ENCODE measurements around the gene SGSM1. TPM values are rescaled to one million over a fixed set of nuclear protein-coding genes. Genes with fewer than 3 reads are reported as not detected.

The SGSM1 gene, protein sequence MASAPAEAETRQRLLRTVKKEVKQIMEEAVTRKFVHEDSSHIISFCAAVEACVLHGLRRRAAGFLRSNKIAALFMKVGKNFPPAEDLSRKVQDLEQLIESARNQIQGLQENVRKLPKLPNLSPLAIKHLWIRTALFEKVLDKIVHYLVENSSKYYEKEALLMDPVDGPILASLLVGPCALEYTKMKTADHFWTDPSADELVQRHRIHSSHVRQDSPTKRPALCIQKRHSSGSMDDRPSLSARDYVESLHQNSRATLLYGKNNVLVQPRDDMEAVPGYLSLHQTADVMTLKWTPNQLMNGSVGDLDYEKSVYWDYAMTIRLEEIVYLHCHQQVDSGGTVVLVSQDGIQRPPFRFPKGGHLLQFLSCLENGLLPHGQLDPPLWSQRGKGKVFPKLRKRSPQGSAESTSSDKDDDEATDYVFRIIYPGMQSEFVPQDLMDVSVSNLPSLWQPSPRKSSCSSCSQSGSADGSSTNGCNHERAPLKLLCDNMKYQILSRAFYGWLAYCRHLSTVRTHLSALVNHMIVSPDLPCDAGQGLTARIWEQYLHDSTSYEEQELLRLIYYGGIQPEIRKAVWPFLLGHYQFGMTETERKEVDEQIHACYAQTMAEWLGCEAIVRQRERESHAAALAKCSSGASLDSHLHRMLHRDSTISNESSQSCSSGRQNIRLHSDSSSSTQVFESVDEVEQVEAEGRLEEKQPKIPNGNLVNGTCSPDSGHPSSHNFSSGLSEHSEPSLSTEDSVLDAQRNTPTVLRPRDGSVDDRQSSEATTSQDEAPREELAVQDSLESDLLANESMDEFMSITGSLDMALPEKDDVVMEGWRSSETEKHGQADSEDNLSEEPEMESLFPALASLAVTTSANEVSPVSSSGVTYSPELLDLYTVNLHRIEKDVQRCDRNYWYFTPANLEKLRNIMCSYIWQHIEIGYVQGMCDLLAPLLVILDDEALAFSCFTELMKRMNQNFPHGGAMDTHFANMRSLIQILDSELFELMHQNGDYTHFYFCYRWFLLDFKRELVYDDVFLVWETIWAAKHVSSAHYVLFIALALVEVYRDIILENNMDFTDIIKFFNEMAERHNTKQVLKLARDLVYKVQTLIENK
- total RNA-seq = 4.1 and 9.2 TPM in 2 replicates

DNA sequence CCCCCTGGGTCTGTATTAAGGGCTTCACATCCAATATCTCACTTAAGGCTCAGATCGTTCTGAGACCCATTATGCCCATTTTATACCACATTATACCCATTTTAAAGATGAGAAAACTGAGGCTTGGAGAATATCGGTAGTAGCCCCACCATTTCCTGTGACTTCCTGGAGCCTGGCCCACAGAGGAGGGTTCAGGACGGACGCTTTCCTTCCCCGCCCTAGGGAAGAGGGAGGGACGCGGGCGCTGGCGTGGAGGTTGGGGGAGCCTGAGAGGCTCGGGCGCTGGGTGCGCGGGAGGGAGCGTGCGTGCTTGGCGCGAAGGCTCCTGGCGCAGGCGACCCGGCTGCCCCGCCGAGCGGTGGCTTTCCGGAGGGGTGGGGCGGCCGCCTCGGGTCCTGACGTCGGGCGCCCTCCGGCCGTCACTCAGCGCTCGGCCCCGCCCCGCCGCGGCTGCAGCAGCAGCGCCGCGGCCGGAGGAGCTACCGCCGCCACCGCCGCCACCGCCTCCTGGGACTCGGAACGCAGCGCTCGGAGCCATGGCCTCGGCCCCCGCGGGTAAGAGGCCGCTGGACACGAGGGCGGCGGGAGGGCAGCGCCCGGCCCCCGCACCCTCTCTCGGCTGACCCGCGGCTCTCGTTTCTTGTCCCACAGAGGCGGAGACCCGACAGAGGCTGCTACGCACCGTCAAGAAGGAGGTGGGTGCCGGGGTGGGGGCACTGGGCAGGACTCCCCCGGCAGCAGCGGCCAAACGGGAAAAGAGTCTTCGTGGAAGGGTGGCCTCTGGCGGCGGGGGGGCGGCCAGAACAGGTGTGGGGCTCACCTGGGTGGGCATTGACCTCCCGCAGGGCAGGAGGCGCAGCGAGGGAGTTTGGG is at the start of gene SGSM1:
Gene SGSM1, plus strand, starts transcription at position 422 of the 873 bp plus-strand sequence. Its CDS starts 115 bp downstream, at position 537.
- DNase-seq (ENCODE audit: low read depth in 2 of 2) = peak; percentile 43 to 63

DNA sequence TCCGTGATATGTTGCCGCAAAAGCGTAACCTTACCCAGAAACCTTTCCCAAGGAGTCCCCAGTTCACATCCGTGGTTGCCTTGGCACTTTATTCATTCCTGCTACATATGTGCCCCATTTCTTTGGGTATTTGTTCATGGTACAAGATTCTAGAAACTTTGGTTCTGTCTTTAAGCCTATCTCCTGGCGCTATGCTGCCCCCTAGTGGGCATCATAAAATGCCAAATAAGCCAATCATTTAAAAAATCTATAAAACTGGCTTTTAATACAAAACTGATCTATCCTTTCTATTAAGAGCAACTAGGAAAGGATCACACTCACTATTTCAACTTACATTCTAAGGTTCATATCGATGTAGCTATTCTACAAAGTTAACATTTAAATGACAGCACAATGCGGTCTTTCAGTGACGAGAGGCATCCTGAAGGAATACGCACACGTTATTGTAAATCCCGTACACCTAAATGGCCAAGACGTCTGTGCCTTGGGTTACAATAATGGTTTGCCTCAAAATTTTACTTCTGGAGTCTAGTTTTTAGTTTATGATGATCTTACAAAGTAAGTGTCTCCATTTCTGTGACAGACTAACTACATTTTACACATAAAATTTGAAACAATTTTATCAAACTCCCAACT is 47.7 kb upstream of the SGSM1 start:
- peak; percentile 44 to 69 for DNase-seq (ENCODE audit: low read depth in 2 of 2)

DNA sequence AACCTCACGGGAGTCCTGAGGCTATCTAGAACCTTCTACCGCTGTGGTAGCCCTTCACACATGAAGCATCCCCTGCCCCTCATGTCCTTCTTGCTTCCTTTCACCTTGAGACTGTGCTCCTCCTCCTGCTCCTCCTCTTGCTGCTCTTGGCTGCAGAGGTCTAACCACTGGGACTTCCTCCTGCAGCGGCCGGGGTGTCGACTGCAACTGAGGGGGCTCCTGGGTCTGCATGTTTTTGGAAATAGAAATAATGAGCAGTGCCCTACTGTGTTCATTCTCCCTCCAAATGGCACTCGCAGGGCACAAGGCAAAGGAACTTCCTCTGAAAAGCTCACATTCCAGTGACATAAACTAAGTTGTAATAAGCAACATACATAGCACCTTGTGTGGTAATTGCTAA is 46.2 kb upstream of the SGSM1 start:
- no peak for DNase-seq (ENCODE audit: low read depth in 2 of 2)

DNA sequence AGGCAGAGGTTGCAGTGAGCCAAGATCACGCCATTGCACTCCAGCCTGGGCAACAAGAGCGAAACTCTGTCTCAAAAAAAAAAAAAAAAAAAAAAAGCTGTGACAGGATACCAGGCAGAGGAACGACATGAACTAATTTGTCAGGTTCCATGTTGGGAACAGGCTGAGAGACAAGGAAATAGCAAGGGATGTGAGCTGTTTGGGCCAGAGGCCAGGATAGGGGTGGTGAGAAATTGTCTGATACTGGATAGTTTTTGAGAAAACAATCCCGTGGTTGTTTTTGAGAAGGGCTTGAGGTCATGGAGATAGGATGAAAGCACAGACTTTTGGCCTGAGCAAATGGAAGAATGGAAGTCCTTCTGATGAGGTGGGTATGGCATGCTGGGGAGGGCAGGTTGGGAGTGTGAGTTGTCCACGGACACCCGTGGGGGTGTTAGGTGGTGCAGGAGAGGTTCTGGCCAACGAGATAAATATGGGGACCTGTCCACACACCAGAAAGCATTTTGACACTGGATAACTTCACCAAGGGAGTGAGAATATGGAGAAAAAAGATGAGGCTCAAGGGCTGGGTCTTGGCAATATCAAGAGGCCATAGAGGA is 45.2 kb upstream of the SGSM1 start:
- DNase-seq (ENCODE audit: low read depth in 2 of 2) = peak in 1 of 2 donors; percentile 72

DNA sequence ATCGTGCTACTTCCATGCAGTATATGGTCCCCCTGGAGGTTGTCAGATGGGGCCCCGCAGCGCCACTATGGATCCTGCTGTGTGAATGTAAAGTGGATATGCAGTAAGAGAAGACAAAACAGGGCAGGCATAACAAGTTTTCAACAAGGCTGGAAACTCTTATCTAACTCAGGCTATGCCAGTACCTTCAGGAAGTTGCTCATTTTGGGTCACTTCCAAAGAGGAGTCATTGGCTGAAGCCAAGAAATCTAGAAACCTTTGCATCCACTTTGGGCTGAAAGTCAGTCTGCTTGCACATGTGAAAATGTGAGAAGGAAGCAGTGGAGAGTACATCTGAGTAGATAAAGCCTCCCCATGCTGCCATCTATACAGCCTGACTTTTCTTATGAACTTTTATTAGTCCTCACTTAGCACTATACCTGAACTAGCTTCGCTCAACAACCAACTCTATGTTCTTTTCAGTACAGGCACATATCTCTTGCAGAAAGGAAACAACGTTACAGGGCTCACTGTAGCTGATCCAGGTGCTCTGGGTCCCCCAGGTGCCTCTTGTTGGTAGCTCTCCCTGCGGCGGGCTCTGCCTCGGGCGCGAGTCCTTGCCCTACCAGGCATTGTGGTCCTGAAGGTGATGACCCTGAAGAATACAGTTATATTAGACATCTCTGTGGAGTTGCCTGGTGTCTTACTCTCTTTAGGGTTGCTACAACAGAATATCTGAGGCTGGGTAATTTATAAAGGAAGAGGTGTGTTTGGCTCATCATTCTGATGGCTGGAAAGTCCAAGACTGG is 43.9 kb upstream of the SGSM1 start:
- peak in 1 of 2 donors; percentile 66 for DNase-seq (ENCODE audit: low read depth in 2 of 2)

DNA sequence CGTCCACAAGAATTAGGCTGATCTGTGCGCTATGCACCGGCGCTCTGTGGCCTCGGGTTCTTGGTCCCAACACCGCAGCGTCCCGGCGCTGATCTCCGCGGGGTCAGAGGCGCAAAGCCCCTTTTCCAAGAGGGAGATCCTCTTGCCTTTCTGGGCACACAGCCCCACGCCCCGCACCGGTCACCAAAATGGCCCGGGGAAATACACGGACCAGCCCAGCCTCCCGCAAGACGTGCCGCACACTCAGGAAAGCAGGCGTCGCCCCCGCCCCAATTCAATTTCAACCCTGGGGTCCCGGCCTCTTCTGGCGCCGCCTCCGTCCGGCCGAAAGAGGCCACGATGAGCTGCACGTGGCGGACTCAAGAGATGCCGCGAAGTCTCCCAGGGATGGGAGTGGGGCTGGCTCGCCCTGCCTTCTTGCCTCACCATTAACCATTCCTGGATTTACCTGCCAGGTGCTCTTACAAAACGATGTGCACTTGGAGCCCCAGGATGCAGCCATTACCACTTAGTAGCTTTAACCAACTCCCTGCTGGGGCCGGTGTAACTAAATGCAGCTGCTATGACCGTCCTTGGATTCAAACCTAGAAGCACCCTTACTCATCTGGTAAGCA is 42.0 kb upstream of the SGSM1 start:
- no peak for DNase-seq (ENCODE audit: low read depth in 2 of 2)

DNA sequence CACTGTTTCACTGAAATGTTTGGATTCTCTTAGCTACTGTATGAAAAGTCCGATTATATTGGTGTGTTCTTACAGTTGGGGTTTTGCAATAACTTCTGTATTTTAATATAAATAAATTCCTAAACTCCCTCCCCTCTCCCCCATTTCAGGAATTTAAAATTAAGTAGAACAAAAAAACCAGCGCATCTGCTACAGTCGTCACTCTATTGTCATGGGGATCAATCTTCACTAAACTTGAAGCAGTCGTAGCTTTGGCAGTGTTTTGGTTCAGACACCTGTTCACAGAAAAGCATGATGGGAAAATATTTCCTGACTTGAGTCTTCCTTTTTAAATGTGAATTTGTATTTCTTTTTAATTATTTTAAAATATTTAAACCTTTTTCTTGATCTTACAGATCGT is 40.8 kb upstream of the SGSM1 start:
- DNase-seq (ENCODE audit: low read depth in 2 of 2) = no peak

DNA sequence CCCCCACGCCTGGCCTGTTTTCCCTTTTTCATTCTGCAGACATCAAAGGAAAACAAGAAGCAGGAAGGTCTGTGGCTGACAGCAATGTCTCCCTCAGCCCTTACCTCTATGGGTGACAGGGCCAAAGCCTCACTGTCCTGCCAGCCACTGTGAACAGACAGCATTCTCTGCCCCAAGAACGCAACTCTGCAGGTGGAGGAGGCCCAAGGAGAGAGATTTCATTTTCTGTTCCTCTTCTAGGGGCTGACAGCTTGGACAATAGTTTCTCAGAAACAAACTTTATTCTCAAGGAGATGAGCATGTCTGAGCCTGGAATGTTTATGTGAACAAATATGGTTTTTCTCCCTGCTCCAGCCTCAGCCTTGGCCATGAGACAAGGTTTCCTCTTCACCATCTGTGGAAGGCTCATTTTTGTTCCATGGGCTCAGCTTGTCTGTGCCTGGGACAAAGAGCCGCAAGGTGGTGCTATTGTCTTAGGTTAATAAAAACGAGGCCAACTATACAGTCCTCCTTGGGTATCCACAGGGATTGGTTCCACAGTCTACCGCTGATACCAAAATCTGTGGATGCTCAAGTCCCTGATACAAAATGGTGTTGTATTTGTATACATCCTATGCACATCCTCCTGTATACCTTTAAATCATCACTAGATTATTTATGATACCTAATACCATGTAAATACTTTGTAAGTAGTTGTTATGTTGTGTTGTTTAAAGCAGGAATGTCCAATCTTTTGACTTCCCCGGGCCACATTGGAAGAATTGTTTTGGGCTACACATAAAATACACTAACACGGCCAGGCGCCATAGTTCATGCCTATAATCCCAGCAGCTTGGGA is 37.3 kb upstream of the SGSM1 start:
- DNase-seq (ENCODE audit: low read depth in 2 of 2) = peak; percentile 54 to 64

DNA sequence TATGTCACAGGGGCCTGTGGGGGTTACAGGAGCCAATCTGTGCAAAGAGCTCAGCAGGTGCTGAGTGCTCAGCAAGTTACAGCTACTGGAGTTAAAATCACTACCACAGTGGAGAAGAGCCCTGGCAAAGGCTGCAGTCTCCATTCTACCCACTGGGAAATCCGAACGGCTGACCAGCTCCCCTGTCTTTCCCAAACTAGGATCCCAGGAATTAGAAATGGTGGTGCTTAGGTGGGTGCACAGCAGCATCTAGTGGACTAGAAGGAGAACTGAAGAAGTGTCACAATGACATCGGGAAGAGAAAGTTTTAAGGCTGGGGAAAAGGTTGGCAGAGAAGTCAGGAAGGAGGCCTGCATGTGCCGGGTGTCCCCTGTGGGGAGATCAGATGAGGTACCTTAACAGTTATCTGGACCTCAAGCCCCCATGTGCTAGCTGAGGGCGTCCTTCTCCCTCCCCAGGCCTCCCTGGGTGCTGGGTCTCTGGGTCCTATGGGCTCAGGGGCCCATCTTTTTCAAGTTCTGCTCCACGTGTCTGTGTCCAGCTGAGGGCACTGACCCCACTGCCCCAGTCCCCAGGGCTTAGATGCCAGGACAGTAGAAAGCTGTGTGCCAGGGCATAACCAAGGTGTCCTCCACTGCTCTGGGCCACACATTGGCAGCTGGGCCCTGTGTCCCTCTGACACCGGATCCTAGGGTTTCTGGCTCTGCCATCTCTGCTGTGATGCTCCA is 33.4 kb upstream of the SGSM1 start:
- peak; percentile 9 to 55 for DNase-seq (ENCODE audit: low read depth in 2 of 2)

DNA sequence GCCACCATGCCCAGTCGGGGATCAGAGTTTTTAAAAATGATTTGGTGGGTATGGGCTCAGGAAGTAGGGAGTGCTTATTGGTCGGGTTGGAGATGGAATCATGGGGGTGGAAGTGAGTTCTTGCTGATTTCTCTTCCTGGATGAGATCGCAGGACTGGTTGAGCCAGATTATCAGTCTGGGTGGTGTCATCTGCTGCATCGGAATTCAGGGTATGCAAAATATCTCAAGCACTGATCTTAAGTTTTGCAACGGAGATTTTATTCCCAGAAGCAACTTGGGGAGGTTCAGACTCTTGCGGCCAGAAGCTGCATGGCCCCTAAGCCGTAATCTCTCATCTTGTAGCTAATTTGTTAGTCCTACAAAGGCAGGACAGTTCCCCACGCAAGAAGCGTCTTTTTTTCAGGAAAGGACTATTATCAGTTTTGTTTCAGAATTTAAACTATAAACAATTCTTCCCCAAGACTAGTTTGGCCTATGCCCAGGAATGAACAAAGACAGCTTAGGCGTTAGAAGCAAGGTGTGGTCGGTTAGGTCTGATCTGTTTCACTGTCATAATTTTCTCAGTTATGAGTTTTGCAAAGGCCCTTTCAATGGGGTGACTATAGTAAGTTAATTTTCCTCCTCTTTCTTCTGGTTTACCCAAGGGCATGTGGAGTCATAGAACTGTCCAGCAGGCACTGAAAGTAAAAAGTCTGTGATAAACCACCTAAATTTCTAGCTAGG is 30.1 kb upstream of the SGSM1 start:
- DNase-seq (ENCODE audit: low read depth in 2 of 2) = no peak

DNA sequence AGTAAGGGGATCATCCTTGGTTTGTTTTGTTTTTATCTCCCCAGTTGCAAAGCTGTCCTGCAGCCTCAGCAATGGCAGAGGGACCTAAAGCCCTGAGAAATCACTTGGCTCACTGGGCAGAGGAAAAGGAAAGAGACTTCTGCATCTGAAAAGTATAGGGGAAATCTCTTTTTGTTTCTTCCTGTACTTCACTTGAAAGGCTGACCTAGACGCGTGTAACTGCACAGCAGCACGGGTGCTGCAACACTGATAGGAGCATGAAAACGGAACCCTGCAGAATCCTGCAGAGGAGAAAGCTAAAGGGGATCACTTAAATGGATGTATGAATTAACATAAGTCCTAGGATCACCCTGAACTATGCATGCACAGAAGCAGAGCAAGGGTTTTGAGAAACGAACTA is 29.5 kb upstream of the SGSM1 start:
- no peak for DNase-seq (ENCODE audit: low read depth in 2 of 2)

DNA sequence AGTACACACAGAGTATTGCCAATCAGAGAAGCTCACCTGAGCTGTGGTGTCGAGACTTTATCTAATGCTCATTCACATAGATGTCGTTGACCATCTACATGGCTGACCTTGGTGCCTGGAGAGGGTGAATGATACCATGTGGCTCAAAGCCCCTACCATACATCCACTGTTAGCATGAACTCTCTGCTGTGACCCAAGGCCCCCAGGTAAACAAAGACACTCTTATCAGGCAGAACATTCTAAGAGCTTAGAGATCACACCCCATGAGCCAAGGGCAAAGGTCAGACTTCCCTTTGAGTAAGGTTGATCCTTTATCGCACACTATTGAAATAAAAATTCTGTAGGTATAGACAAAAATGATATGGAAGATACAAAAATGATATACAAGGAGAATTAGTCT is 16.5 kb upstream of the SGSM1 start:
- DNase-seq (ENCODE audit: low read depth in 2 of 2) = no peak

DNA sequence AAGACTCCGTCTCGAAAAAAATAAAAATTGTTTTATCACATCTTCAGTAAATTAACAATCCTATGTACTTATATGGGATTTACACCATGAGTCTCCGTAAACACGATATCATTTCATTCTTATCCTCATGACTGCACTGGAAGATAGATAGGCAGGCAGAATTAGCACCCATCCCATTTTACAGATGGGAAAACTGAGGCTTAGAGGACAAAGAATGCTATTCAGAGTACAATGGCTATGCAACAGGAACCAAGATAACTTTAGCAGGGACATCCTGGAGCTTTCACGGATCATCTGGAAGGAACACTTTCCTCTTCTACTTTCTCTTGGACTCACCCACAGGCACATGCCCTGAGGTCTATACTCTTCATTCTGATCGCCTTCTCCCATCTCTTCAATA is 14.6 kb upstream of the SGSM1 start:
- DNase-seq (ENCODE audit: low read depth in 2 of 2) = no peak

DNA sequence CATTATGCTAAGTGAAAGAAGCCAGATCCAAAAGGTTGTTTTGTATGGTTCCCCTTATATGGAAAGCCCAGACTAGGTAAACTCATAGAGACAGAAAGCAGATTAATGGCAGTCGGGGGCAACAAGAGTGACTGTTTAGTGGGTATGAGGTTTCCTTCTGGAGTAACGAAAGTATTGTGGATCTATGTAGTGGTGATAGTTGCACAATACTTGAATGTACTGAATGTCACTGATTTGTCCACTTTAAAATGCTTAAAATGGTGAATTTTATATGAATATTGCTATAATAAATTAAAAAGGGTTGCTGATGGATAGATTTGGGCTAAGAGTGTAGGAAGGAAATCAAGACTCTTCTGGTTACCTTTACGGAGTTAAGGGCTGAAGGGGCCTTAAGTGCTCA is 10.0 kb upstream of the SGSM1 start:
- no peak for DNase-seq (ENCODE audit: low read depth in 2 of 2)

DNA sequence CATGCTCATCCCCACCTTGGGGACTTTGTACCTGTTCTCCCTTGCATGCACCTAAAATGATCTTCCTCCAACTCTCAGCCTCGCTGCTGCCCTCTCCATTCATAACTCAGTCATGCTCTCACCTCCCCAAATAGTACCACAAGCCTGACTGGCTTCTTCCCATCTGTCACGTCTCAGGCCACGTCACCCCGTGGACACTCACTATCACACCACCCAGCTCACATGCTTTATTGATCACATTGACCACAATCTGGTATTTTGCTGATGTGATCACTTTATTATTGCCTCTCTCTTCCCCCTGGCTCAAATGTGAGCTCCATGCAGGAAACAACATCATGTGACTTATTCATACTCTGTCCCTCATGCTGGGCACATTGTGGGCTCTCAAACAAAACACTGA is 9.2 kb upstream of the SGSM1 start:
- DNase-seq (ENCODE audit: low read depth in 2 of 2) = no peak

DNA sequence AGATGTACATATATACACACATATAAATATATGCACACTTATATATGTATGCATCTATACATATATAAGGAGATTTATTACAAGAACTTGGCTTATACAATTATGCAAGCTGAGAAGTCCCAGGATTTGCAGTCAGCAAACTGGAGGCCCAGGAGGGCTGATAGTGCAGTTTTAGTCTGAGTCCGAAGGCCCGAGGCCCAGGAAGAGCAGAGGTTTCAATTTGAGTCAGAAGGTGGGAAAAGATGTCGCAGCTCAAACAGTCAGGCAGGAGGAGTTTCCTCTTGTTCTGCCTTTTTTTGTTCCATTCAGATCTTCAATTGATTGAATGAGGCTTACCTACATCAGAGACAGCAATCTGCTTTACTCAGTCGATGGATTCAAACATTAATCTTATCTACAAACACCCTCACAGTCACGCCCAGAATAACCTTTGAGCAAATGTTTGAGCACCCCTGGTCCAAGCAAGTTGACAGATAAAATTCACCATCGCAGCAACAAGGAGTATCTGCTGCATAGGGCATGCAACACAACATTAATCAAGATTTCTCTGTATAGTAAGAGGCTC is 4.0 kb upstream of the SGSM1 start:
- DNase-seq (ENCODE audit: low read depth in 2 of 2) = no peak

All from dermis microvascular lymphatic vessel endothelial cell (primary cell).